Fibroblast of skin of scalp (primary cell): ENCODE results near the gene PPARD. TPM values are rescaled to one million over a fixed set of nuclear protein-coding genes. Genes with fewer than 3 reads are reported as not detected.
"Not testable (repeated sequence)": the region's sequence is repeated elsewhere in the genome, so short reads cannot be mapped to it uniquely, and the experiment has no call there.

Experiments used
- DNase-seq: peaks from one replicate; pipeline ENCODE4 v3.0.0-alpha.2; 2013
- polyA plus RNA-seq, 2 experiments: library from polyadenylated mRNA; unstranded; fragments of 120-200 nt; gene quantifications; one replicate each; pipeline ENCODE4 v1.2.1, GENCODE V29; 2013; ENCODE audit not compliant: insufficient read length in 2 of 2

The PPARD gene
- 28.7 TPM for polyA plus RNA-seq (2013, experiment 1 of 2; ENCODE audit: insufficient read length)
- 28.4 TPM for polyA plus RNA-seq (2013, experiment 2 of 2; ENCODE audit: insufficient read length)

- peak; percentile 96 for DNase-seq
These were observed at the start of gene PPARD for GRCh38 chr6:35342258-35343091. PPARD (plus strand) TSS chr6:35342558; CDS start chr6:35411088, 68,530 bp downstream.

DNA sequence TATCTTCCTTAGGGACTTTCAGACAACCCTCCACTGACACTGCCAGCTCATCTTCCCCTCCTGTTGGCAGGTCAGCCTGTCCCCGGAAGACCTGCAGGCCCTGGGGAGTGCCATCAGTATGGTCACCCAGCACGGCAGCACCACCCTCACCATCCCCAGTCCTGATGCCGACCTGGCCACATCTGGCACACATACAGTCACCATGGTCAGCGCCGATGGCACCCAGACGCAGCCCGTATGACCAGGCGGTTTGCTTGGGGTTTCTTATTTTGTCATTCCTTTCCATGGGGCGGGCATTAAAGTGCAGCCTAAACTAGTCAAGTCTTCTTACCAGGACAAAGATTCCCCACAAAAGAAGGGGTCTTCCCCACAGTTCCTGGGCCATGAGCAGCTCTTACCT, 48.7 kb upstream of the PPARD start:
- DNase-seq: no peak

DNA sequence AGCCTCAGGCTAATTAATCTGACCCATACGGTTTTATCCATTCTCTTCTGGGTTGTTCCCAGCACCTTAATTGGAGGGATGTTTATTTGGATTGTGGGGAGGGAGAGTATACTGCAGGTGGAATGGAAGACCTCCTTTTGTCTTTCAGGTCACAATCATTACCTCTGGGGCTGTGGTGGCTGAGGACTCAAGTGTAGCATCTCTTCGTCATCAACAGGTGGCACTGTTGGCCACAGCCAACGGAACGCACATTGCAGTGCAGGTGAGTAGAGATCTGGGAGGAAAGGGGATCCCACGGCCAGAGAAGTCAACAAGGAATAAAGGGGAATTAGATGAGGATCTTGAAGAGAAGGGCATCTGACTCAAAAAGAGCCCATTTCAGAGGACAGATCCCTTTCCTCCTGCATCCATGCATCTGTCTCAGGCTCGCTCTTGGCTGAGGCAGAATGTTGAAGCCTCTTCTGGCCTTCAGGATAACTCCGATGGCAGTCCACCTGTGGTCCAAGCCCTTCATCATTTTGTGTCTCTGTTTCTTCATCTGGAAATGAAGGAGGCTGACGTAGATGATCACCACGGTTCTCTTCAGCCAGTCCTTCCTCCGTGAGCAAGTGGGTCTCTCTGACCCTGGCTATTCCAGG, 47.9 kb upstream of the PPARD start:
- DNase-seq: peak; percentile 25

GRCh38 chr6:35295036-35295435, 47.3 kb upstream of the PPARD start:
- no peak for DNase-seq

DNA sequence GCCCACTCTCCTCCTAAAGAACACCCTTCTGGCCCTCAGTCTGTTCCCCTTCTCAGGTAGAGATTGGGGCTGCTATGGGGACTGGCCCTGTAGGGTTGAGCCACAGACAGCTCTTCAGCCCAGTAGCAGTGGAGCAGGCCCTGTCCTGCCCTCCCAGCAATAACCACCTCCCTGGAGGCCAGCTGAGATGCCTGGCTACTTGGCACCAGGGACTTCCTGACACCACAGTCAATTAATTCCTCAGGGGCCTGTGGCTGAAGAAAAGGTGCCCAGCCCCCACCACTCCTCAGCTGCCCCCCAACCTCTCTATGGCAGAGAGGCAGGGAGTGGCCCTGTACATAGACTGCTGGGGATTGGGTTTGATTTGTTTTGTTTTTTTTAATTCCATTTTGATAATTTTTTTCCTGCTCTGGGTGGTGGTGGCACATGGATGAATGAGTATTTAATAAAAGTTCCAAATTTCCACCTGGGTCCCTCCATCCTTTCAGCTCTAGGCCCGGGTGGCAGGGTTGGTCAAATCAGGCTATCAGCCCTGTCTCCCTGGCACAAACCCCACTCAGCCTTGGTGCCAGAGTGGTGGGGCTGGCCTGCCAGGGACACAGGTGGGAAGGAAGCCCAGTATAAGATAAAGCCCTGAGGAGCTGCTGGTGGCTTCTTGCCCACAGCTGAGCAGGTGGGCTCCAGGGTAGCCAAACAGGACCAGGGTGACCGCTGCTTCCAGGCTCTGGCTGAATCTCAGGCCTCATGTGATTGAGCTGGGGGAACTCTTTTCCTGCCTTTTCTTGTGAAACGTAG, 46.6 kb upstream of the PPARD start:
- DNase-seq: no peak

GRCh38 chr6:35296931-35297600, 45.3 kb upstream of the PPARD start:
- DNase-seq: no peak

GRCh38 chr6:35297601-35298481, 44.5 kb upstream of the PPARD start, which contains the start of gene DEF6:
DEF6 (plus strand) TSS chr6:35297818; CDS start chr6:35297857, 39 bp downstream.
- peak; percentile 68 for DNase-seq

DNA sequence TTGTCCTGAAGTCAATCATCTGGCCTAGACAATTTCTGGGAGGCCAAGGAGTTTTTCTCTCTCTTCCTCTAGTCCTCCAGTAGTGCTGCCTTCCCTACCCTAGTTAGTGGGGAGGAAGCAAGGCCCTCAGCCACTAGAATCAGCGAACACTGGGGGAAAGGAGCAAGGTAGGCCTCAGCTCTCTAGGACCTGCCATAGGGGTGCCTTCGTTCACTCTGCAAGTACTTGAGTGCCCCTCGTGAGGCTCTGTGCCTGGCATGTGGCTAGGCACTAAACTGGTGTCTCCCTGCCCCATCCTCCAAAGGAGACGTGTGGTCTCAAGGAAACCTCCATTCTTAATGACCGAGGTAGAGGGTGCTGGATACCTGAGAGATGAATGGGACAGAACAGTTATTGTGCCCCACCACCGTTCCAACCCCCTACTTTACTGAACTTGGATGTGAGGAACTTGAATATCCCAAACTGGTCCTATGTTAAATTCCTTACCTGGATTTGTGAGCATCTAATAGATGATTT, 43.7 kb upstream of the PPARD start:
- no peak for DNase-seq

- DNase-seq: no peak
These were observed 42.7 kb upstream of the PPARD start for GRCh38 chr6:35299674-35300073.

DNA sequence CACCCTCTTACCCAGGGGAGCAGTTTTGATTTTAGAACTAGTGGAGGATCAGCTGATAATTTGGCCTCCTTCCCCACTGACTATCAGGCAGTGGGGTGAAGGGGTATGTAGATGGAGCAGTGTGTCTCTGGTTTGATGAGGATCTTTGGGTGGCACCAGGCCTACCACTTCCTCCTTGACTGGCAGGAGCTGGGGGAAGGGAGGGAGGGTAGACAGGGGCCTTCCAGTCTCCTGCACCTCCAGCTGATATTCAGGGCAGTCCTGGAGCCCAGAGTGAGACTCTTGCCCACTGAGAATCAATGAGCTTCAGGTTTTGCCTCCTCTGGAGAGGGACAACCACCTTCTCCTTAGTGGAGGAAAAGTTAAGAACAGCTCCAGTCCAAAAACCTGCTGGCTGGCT, 41.5 kb upstream of the PPARD start:
- no peak for DNase-seq

DNA sequence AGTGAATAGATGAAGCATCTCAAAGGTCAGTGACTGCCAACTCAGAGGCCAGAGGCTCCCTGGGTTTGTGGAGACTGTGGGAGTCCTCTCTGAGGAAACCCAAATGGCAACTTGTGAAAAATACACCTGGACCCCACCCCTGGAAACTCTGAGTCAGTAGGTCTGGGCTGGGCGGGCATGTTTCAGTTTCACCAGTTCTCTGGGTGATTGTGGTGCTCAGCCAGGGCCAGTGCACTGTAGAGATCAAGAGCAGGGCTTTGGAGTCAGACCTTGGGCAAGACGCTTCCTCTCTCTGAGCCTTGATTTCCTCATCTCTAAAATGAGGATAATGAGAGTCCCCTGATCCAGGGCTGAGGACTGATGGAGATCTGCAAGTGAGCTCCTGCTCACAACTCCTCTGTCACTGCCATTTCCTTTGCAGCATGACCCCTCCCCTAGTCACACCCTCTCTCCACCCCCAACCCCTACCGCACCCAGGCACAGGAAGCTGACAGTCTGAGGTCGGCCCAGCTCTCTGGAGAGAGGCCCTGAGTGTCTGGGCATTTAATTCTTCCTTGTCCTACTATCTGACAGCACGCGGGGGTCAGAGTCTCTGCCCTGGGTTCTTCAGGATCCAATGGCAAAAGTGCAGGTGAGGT, 39.6 kb upstream of the PPARD start:
- DNase-seq: peak; percentile 35

DNA sequence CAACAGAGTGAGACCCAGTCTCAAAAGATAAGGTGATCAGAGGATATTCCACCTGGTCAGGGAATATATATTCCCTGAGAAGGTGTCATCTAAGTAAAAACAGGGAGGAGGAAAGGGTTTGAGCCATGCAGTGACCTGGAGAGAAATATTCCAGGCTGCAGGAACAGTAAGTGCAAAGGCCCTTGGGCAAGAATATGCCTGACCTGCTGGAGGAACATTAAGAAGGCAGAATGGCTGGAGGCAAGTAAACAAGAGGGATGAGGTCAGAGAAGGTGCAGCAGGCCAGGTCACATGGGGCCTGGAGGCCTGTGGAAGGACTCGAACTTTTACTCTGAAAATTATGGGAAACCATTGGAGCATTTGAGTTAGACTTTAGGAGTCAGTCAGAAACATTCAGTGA, 38.1 kb upstream of the PPARD start:
- no peak for DNase-seq

DNA sequence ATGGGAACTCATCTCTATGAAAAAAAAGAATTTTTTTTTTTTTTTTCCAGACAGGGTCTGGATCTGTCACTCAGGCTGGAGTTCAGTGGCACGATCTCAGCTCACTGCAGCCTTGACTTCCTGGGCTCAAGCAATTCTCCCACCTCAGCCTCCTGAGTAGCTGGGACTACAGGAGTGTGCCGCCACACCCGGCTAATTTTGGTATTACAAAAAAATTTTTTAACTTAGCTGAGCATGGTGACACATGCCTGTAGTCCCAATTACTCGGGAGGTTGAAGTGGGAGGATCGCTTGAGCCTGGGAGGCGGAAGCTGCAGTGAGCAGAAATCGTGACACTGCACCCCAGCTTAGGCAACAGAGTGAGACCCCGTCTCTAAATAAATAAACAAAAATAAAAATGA, 37.2 kb upstream of the PPARD start:
- DNase-seq: no peak

DNA sequence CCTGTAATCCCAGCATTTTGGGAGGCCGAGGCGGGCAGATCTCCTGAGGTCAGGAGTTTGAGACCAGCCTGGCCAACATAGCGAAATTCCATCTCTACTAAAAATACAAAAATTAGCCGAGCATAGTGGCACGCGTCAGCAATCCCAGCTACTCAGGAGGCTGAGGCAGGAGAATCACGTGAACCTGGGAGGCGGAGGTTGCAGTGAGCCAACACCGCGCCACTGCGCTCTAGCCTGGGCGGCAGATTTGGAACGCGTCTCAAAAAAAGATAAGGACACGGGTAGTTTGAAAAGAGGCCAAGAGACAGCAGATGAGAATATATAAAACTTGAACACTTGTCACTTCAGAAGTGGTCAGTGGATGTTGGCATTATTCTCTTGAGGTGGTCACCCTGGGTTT, 35.2 kb upstream of the PPARD start:
- not testable (repeated sequence) for DNase-seq

GRCh38 chr6:35308543-35308942, 33.8 kb upstream of the PPARD start:
- not testable (repeated sequence) for DNase-seq

DNA sequence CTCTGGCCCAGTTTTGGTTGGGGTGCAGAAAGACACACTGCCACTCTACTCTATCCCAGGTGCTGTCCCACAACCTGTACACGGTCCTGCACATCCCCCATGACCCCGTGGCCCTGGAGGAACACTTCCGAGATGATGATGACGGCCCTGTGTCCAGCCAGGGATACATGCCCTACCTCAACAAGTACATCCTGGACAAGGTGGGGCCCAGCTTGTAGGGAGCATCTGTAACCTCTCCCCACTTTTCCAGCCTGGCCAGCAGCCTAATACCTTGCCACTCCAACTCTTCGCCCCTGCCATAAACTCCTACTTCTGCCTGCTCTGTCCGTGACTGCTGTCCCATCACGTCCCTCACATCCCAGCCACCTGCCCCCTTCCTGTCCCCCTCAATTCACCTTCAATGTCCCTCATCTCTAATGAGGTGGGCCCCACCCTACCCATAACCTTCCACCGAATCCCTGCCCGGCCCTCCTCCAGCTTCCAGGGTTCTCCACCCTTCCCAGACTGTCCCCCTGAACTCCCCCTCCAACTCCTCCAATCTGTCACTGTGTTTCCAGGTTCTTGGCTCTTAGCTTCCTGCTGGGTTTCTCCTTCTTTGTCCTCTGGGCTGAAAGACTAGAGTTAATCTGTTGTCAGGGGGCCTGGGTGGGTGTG, 32.6 kb upstream of the PPARD start:
- DNase-seq: no peak

DNA sequence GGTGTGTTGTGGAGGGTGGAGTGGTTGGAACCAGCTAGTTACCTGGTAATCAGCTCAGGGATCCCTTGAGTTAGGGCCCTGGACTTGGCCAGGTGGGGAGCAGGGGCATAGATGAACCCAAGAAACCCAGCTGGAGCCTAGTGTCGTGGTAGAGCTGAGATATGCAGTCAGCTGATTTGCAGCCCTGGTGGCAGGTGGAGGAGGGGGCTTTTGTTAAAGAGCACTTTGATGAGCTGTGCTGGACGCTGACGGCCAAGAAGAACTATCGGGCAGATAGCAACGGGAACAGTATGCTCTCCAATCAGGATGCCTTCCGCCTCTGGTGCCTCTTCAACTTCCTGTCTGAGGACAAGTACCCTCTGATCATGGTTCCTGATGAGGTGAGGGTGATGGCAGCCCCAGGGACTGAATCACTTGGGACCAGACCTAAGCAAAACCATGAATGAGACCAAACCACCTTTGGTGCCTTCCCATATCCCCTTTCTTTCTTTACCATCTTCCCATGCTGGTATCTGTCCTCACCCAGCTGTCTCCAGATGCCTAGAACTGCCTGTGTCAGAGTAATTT, 32.0 kb upstream of the PPARD start:
- no peak for DNase-seq

DNA sequence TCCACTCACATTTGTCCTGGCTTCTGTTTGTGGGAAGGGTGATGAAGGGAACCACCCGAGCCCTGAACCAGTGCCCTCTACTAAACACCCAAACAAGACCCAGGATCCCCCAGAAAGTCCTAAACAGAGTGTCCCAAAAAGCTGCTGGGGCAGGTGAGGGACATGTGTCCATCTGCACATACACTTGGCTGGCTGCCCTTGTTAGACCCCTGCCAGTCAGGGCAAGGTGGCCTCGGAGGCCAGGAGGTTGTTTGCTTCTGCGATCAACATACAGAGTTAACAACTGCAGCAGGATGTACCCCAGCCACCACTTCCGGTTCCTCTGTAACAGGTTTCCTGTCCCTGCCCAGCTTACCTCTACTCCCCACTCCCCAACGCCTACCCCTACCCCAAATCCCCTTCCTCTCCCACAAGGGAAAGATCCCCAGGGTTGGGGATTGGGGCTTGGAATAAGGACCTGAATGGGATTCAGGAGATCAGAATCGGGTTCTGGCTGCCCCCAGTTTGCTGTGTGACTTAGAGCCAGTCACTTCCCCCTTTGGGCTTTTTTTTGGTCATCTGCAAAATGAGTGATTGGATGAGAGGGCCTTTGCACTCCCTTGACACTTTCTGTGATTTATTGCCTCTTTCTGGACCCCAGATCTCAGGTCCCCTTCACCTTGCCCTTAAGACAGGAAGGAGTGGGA, 30.8 kb upstream of the PPARD start:
- DNase-seq: no peak
